SU-DHL-6 (cell line): ENCODE data around the gene CDKAL1.

Experiments used
- EZH2phosphoT487 ChIP-seq: fragments of 200-600 bp; sonication (generic), shearing (Covaris generic); conservative IDR thresholded peaks from 2 replicates; pipeline ENCODE4 v1.6.1; 2018; ENCODE audit warnings: mild to moderate bottlenecking, antibody characterized with exemption, low read length, moderate library complexity, mixed read lengths
- TF ChIP-seq, protein P1 (sequence below): fragments of 200-600 bp; sonication (generic); IDR thresholded peaks from one replicate; pipeline ENCODE4 v1.5.1; 2017; ENCODE audit warnings: antibody characterized with exemption, mild to moderate bottlenecking, low read length, moderate library complexity; ENCODE audit not compliant: insufficient read depth, poor library complexity, severe bottlenecking

DNA sequence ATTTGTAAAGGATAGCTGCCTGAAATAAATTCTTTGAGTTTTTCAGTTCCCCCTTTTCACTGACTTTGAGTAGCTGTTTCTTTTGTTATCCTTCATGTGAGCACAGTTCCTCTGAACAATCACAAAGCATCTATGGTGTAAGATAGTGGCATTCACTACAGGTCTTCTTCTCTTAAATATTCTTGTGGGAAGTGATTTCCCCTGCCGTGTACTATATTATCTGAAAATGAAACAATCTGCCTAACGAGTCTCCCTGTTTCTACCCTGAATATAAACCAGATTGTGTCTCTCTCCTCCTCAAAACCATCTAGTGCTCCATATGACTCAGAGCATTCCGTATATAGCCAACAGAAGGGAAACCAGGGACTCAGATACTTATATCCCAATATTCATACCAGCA is 679.2 kb downstream of the CDKAL1 start:
- TF ChIP-seq, protein P1, sequence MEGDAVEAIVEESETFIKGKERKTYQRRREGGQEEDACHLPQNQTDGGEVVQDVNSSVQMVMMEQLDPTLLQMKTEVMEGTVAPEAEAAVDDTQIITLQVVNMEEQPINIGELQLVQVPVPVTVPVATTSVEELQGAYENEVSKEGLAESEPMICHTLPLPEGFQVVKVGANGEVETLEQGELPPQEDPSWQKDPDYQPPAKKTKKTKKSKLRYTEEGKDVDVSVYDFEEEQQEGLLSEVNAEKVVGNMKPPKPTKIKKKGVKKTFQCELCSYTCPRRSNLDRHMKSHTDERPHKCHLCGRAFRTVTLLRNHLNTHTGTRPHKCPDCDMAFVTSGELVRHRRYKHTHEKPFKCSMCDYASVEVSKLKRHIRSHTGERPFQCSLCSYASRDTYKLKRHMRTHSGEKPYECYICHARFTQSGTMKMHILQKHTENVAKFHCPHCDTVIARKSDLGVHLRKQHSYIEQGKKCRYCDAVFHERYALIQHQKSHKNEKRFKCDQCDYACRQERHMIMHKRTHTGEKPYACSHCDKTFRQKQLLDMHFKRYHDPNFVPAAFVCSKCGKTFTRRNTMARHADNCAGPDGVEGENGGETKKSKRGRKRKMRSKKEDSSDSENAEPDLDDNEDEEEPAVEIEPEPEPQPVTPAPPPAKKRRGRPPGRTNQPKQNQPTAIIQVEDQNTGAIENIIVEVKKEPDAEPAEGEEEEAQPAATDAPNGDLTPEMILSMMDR: no peak
- TF ChIP-seq EZH2phosphoT487: no peak
